NCI-H526 (cell line): ENCODE data around the gene LMAN1L.
A peak's percentile ranks its signal among the peaks of the same experiment; 100 is the strongest.
"Not testable (repeated sequence)": the region's sequence is repeated elsewhere in the genome, so short reads cannot be mapped to it uniquely, and the experiment has no call there.

ENCODE experiments used
- DNase-seq, 2 experiments: peaks; one replicate each; lab custom pipeline; 2025; lab: John Stamatoyannopoulos, UW

Gene LMAN1L

DNA sequence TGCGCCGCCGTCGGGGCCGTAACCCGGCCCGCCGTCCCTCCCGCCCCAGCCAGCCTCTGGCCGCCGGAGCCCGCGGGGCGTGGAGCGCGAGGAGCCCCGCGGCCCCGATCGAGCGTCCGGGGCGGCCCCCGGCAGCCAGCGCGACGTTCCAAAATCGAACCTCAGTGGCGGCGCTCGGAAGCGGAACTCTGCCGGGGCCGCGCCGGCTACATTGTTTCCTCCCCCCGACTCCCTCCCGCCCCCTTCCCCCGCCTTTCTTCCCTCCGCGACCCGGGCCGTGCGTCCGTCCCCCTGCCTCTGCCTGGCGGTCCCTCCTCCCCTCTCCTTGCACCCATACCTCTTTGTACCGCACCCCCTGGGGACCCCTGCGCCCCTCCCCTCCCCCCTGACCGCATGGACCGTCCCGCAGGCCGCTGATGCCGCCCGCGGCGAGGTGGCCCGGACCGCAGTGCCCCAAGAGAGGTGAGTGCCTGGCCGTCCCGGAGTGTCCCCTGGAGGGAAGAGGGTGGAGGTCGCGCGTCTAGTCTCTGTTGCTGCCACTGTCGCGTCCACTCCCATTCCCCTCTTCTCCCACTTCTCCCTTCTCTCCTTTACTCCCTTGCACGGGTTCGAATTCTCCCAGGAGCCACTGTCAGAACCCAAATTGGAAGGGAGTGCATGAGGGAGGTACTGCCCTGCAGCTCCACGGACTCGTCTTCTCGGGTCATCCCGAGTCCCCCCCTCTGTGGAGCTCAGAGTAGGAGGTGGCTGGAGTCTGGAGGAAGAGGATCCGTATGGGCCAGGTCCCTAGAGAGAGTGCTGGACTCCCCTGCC, 30.2 kb upstream of the LMAN1L start:
- peak in 1 of 2 experiments; percentile 58 for DNase-seq

DNA sequence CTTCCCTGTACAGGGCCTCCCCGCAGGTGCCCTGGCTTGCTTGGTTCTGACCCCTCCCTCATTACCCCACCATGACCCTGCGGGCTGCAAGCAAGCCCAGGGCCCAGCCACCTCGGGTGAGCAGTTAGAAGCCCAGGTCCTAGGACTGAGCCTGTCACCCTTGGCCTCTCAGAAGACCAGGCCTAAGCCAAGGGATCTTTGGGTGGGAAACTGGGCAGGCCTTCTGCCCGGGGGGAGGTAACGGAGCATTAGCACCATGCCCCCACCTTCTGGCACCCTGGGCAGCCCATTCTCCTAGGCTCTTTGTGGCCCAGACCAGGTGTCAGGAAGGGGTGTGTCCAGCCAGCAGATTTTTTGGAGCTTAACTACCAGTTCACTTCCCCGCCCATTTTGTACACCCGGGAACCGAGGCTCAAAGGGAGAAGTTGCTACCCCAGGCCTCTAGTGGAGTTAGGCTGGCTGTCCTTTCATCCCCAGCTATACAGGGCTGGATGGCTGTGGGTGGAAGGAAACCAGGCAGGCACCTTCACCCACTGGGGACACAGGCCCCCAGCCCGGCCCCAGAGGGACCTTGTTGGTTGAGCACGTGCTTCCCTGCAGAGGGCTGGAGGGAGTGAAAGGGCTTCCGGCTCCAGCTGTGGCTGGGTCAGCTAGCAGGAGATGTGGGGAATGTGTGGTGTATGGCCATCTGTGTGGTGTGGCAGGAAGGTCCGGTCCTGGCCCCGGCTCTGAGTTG, 29.4 kb upstream of the LMAN1L start:
- peak in 1 of 2 experiments; percentile 56 for DNase-seq

GRCh38 chr15:74783808-74784175, 28.8 kb upstream of the LMAN1L start:
- no peak for DNase-seq

GRCh38 chr15:74784426-74785193, 28.0 kb upstream of the LMAN1L start:
- DNase-seq, result no peak

DNA sequence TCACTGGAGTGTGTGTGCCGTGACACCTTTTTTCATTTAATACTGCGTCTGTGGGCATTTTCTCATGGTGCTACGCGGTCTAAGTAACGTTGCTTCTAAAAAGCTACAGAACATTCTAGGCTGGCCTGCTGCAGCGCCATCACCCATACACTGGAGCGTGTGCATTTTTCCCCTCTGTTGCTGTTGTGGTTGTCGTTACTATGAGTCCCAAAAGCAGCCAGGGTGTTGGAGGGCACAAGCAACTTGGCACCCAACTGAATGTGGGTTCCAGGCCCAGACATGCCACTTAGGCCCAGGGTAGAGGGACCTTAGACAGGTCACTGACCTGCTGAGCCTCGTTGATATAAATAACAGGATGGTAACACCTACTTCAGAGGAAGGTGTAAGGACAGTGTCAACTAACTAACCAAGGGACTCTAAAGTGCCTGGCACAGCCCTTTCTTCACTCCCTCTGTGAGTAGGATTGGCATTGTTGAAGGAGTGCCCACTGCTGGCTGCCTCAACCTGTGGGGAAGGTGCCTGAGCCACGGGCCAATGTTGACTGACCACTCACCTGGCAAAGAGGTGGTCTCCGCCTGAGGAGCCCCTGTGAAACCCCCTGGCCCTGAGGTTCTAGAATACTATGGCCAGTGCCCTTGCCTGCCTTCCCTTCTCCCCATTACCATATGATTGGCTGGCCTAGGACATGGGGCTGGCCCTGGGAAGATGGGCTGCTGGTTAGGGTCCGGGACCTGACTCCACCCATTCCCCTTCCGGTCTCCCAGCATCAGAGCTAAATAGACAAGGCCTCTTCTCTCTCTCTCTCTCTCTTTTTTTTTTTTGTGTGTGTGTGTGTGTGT, 27.2 kb upstream of the LMAN1L start:
- DNase-seq, result no peak

DNA sequence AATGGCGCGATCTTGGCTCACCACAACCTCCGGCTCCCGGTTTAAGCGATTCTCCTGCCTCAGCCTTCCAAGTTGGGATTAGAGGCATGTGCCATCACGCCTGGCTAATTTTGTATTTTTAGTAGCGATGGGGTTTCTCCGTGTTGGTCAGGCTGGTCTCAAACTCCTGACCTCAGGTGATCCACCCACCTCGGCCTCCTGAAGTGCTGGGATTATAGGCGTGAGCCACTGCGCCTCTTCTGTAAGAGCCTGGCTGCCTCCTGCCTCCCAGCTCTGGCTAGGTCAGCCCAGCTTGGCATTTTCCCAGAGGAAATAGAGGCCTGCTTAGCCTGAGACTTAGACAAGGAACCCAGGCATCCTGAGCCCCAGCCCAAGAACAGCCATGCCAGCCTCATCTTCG, 26.6 kb upstream of the LMAN1L start:
- DNase-seq, result not testable (repeated sequence)

DNA sequence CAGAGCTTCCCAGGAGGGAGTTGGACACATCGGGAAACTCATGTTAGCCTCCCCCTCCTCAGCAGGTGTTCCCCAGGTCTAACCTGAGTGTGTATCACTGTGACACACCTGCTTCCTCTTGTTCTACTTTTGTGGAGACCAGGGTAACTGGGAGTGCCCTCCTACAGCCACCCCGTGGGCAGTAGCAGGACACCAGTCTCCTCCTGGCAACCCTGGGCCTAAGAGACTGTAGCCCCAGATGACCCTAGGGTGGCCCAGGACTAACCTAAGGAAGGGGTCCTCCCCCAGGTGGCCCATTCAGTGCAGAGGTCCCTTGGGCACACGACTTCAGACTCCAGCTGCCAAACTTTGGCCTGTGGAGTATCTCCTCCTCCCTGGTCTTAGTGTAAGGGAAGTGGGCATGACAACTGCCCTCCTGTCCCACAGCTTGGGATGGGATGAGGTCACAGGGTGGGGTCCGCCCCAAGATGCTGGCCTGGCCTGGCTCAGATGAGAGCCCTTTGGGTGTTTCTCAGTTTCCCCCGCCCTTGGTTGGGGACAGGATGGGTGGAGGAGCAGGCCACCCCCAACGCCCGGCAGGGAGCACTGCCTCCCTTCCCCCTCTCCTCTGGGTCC, 26.0 kb upstream of the LMAN1L start:
- DNase-seq, result no peak

DNA sequence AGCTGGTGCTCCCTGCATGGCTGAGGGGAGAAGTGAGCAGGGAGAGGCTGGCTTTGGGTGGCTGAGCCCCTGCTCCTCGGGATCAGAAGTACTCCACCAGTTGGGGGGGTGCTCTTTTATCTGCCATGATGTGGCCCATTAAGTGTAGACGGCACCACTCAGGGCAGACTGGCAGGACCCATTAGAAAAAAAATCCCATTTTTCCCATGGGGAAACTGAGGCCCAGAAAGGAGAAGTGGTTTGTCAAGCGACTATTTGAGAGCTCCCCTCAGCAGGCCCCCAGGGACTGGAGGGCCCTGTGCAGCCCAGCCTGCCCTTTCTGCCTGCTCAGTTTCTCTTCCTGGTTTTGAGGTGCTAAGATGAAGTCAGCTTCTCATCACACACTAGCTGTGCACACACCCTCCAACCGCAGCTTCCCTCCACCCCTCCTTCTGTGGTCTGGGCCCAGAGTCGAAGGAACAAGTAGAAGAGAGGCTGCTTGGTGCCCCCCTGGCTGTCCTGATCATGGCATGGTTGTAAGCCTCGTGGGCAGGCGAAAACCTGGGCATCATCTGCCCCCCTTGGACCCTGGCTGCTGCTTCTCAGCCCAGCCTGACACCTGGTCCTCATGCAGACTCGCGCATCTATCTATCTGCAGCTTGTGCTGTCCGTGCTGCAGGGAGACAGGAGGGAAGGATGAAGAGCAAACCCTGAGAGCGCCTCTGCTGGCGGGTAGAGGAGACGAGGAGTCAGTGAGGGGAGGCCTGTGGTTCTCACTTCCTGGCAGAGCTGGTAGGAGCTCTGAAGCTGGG, 25.2 kb upstream of the LMAN1L start:
- peak; percentile 90 to 94 for DNase-seq

- DNase-seq, result no peak
Measured at GRCh38 chr15:74788042-74788682, 24.5 kb upstream of the LMAN1L start.

DNA sequence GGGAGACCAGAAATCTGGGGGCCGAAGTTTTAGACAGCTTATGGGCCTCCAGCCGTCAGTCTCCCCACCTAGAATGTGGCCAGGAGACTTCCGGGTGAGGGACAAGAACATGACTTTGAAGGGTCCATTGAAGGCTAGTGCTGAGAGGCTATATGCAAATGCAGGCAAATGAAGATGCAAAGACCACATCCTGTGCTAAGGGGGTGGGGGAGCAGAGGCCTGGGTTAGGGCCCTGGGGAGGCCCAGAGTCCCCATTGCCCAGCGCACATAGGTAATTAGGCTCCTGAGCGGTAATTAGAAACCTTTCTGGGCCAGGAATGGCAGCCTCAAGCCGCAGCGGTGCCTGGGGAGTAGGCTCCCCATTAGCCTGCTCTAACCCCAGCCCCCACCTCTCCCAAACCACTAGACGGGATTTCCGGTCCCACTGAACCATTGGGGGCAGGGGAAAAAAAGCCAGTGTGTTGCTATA, 23.9 kb upstream of the LMAN1L start:
- peak; percentile 98 to 99 for DNase-seq

DNA sequence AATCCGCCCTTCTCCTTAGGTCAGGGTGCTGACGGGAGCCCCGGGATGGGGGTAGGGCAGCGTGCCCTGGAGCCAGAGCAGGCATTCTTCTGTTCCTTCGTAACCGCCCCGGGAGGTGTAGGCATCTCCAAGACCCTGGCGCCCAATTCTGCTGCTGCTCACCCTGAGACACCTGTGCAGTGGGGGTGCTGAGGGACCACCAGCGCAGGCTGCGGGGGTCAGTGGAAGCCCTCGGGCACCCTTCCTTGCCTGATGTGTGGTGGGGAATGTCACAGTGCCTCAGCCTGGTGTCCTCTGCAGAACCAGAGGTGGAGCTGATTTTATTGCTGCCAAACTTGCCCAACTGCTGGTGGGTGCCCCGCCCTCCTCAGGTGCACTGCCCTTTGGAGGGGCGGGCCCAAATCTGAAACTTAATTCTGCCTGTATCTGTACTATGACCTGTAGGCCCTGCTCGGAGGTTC, 23.4 kb upstream of the LMAN1L start:
- DNase-seq, result peak; percentile 78 to 91

DNA sequence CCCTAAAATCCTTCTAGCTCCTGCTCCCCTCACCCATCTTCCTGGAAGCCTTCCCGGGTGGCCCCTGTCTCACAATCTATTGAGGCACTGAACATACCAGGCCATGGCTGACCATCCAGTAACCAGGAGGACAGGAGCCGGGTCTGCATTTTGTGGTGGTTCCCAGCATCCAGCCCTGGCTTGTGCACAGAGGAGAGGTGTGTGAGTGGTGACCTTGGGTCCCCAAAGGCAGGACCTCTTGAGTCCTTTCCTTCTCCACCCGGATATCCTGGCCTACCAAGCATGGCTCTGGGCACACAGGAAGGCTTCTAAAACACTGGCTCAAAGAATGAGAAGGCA, 22.9 kb upstream of the LMAN1L start:
- DNase-seq, result no peak

DNA sequence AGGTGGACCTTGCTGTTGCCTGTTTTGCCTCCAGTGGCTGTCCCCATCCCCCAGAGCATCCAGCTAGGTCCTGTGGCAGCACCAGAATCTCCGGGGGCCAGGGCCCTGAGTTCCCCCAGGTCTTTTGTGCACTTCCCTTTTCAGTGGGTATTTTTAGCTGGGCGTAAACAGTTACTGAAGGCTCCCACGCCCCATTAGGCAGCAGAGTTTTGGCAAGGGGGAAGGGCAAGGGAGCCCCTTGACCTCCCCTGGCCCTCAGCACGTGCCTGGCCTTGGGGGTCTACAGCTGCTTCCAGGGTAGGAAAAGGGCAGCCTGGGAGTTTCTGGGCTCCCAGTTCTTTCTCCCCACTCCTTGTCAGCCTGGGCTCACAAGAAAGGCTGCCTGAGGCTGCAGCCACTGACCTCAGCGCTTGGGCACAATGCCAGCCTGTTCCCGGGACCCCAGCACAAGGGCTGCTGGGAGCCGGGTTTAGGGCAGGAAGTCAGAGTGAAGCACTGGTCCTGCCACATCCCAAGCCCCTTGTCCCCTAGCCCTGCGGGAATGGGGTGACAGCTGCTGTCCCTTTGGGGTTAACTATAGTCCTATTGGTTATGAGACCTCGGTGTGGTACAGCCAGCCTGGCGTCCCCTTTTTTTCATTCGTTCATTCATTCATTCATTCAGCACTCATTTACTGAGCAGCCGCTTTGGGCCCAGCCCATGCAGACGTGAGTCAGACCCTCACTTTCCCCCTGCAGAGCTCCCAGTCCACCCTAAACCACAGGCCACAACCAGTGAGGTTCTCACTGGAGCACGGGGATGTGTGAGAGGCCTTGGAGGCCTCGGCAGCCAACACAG, 22.3 kb upstream of the LMAN1L start:
- peak in 1 of 2 experiments; percentile 40 for DNase-seq

GRCh38 chr15:74791007-74791406, 21.6 kb upstream of the LMAN1L start:
- no peak for DNase-seq

GRCh38 chr15:74791667-74792066, 21.0 kb upstream of the LMAN1L start:
- no peak for DNase-seq

DNA sequence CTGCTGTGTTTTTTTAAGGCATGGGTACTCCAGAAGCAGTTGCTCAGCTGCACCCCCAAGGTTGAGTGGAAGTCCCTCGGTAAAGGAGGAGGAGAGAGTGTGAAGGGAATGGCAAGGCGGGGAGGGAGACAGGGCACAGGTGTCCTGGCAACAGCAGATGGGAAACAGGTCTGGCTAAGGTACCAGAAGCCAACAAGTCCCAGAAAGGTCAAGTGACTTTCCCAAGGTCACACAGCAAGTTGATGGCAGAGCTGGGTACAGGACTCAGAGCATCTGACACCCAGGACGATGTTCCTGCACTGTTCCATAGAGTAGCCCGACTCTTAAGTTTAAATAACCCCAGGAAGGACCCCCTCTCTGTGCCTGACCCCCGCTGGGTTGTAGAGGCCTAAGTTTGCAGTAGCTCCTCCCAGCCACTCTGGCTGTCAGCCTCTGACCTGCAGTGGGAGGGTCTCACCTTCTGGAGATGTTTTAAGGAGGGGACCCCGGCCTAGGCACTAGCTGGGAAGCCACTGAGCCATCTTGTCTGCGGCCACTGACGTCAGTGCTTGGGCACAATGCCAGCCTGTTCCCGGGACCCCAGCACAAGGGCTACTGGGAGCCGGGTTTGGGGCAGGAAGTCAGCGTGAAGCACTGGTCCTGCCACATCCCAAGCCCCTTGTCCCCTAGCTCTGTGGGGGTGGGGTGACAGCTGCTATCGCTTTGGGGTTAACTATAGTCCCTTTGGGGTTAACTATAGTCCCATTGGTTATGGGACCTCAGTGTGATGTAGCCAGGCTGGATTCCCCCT, 20.2 kb upstream of the LMAN1L start:
- no peak for DNase-seq

GRCh38 chr15:74793135-74794028, 19.3 kb upstream of the LMAN1L start:
- no peak for DNase-seq
